PC-3 (cell line): ENCODE measurements around the gene SYT7. TPM values are rescaled to one million over a fixed set of nuclear protein-coding genes. Genes with fewer than 3 reads are reported as not detected.

Experiments
- ATAC-seq: fragments of 200-7000 bp; cut with Tn5 transposase; 2 replicates; pipeline ENCODE4 v1.9.1; 2020; ENCODE audit warnings: mild to moderate bottlenecking, moderate library complexity
- BruUV-seq: library from RNA; stranded (reverse); fragments of 400-500 nt; replicated peaks from 2 replicates; lab custom pipeline; 2021; lab: Mats Ljungman, UMichigan
- CTCF ChIA-PET: fragments of 300-600 bp; sonication (Branson Sonifier 250); formaldehyde crosslinking; loops from one replicate; lab custom pipeline; 2022; ENCODE audit warnings: antibody characterized with exemption; lab: Charles Lee
- POLR2A ChIA-PET: fragments of 300-600 bp; sonication (Branson Sonifier 250); formaldehyde crosslinking; loops from one replicate; lab custom pipeline; 2022; ENCODE audit warnings: antibody characterized with exemption; ENCODE audit not compliant: unreplicated experiment; lab: Charles Lee
- DNase-seq: peaks from one replicate; pipeline ENCODE4 v3.0.0-alpha.2; 2015
- H2AFZ ChIP-seq: fragments of 300-600 bp; sonication (generic); 2 replicates; pipeline ENCODE4 v1.6.0; 2016; ENCODE audit warnings: antibody characterized with exemption, low read length
- H3F3A ChIP-seq: fragments of 300-600 bp; sonication (generic); one replicate; pipeline ENCODE4 v1.6.0; 2017; ENCODE audit warnings: antibody characterized with exemption, low read length, control low read depth, mild to moderate bottlenecking; ENCODE audit not compliant: unreplicated experiment
- H3K27ac ChIP-seq: fragments of 300-600 bp; sonication (generic); 2 replicates; pipeline ENCODE4 v1.5.1; 2016; ENCODE audit warnings: mild to moderate bottlenecking, low read length
- H3K27me3 ChIP-seq: fragments of 300-600 bp; sonication (generic); 2 replicates; pipeline ENCODE4 v1.6.1; 2016; ENCODE audit warnings: low read length, mixed read lengths
- H3K36me3 ChIP-seq: fragments of 300-600 bp; sonication (generic); 2 replicates; pipeline ENCODE4 v1.6.1; 2016; ENCODE audit warnings: low read depth, mixed run types, low read length, mixed read lengths
- H3K4me1 ChIP-seq: fragments of 300-600 bp; sonication (generic); 2 replicates; pipeline ENCODE4 v1.5.1; 2016; ENCODE audit warnings: low read length; ENCODE audit not compliant: insufficient read depth
- H3K4me2 ChIP-seq: fragments of 300-600 bp; sonication (generic); 2 replicates; pipeline ENCODE4 v1.6.0; 2016; ENCODE audit warnings: low read length
- H3K4me3 ChIP-seq: fragments of 300-600 bp; sonication (generic); 2 replicates; pipeline ENCODE4 v1.5.1; 2016; ENCODE audit warnings: mild to moderate bottlenecking, low read length, mixed read lengths
- H3K79me2 ChIP-seq: fragments of 300-600 bp; sonication (generic); 2 replicates; pipeline ENCODE4 v1.6.1; 2017; ENCODE audit warnings: low read length, mixed read lengths
- H3K9ac ChIP-seq: fragments of 300-600 bp; sonication (generic); 2 replicates; pipeline ENCODE4 v1.6.0; 2016; ENCODE audit warnings: mild to moderate bottlenecking, low read length
- H3K9me2 ChIP-seq: fragments of 300-600 bp; sonication (generic); replicated peaks from 2 replicates; pipeline ENCODE4 v1.6.1; 2016; ENCODE audit warnings: mixed run types, low read length, mixed read lengths
- H3K9me3 ChIP-seq: fragments of 300-600 bp; sonication (generic); 2 replicates; pipeline ENCODE4 v1.6.1; 2016; ENCODE audit warnings: low read length, mixed read lengths
- H4K20me1 ChIP-seq: fragments of 300-600 bp; sonication (generic); 2 replicates; pipeline ENCODE4 v1.6.1; 2016; ENCODE audit warnings: low read length, mixed read lengths
- EZH2 ChIP-seq: fragments of 300-600 bp; sonication (generic); IDR thresholded peaks from one replicate; pipeline ENCODE4 v1.6.1; 2017; ENCODE audit warnings: antibody characterized with exemption, mild to moderate bottlenecking, low read length; ENCODE audit not compliant: unreplicated experiment
- EZH2phosphoT487 ChIP-seq: fragments of 300-600 bp; sonication (generic); IDR thresholded peaks from 2 replicates; pipeline ENCODE4 v1.6.1; 2018; ENCODE audit warnings: mild to moderate bottlenecking, antibody characterized with exemption, low read length, borderline replicate concordance
- intact Hi-C: fragments of 100-400 bp; cut with micrococcal nuclease; formaldehyde crosslinking; loops from 2 replicates; pipeline ENCODE4 v1.9.0; 2023
- total RNA-seq: library from RNA; depleted of rRNA; stranded (reverse); fragments of >200 nt; gene quantifications from 2 replicates; pipeline ENCODE4 v1.2.3, GENCODE V29; 2014
- TF ChIP-seq, protein P1 (sequence below): fragments of 300-600 bp; sonication (generic); conservative IDR thresholded peaks from 2 replicates; pipeline ENCODE4 v1.5.1; 2017; ENCODE audit warnings: antibody characterized with exemption, low read depth, mild to moderate bottlenecking, low read length

The SYT7 gene
- total RNA-seq, 1 experiment from 2014 or later = 23.2 TPM

DNA sequence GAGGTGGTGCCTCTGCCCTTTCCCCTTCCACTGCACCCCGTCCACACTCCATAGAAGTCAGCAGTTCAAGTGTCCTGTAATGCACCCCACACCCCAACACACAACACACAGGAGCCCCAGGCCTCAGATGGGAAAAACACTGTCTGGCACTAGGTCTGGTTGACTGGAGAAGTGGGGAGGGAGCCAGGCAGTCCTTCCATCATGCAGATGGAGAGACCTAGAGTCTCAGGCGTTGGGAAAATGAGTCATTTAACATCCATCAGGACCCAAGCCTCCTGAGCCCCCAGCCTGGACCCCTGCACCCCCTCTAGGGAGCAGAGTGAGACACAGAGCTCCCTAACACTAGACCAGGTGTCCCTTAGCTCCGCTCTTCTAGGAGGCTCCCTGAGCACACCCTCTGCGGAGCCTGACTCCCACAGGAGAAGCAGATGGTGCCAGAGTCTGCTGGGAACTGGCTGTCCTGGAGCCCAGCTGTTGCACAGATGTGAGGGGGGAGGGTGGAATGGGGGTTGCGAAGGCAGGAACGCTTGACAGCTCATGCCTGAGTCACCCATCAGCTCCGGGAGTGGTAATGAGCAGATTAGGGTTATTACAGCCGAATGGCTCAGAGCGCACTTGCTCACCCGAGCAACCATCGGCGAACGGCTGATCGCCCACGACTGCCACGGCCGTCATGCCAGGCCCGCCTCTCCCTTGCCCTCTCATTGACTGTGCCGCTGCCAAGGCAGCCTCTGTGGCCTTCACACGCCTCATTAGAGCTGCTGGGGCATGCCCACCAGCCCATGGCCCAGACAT, 22.1 kb upstream of the SYT7 start:
- no peaks in the 10 kb centered on the region for H4K20me1 ChIP-seq
- peak overlapping the region; percentile 2; the same call in 1 of the 2 replicates for H3K4me3 ChIP-seq
- H3K27me3 ChIP-seq = no peaks in the 10 kb centered on the region
- no peak overlapping the region for H3K27ac ChIP-seq
- DNase-seq = peak; percentile 80
- H3K9ac ChIP-seq = no peak overlapping the region
- no TSS peak for BruUV-seq
- no peaks in the 10 kb centered on the region for H3K9me2 ChIP-seq
- H3K36me3 ChIP-seq = no peaks in the 10 kb centered on the region
- POLR2A ChIA-PET = no interaction called here
- ATAC-seq = peak; percentile 77
- no peaks in the 10 kb centered on the region for H3K79me2 ChIP-seq
- no peaks in the 10 kb centered on the region for H3F3A ChIP-seq
- peaks cover 47% of the 10 kb centered on the region for H3K4me1 ChIP-seq
- peak overlapping the region; percentile 75 for H3K4me2 ChIP-seq
- CTCF ChIA-PET = interaction anchor here (0.5 kb wide), 1 partner anchor 94 kb away, joined by 4 read pairs; no protein-coding TSS in a partner anchor
- H2AFZ ChIP-seq = peak overlapping the region; percentile 44; the same call in 1 of the 2 replicates
- TF ChIP-seq EZH2 = no peak
- TF ChIP-seq, protein P1, sequence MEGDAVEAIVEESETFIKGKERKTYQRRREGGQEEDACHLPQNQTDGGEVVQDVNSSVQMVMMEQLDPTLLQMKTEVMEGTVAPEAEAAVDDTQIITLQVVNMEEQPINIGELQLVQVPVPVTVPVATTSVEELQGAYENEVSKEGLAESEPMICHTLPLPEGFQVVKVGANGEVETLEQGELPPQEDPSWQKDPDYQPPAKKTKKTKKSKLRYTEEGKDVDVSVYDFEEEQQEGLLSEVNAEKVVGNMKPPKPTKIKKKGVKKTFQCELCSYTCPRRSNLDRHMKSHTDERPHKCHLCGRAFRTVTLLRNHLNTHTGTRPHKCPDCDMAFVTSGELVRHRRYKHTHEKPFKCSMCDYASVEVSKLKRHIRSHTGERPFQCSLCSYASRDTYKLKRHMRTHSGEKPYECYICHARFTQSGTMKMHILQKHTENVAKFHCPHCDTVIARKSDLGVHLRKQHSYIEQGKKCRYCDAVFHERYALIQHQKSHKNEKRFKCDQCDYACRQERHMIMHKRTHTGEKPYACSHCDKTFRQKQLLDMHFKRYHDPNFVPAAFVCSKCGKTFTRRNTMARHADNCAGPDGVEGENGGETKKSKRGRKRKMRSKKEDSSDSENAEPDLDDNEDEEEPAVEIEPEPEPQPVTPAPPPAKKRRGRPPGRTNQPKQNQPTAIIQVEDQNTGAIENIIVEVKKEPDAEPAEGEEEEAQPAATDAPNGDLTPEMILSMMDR = no peak
- no peak for TF ChIP-seq EZH2phosphoT487
- intact Hi-C loops = no loop called here
- H3K9me3 ChIP-seq = no peaks in the 10 kb centered on the region

DNA sequence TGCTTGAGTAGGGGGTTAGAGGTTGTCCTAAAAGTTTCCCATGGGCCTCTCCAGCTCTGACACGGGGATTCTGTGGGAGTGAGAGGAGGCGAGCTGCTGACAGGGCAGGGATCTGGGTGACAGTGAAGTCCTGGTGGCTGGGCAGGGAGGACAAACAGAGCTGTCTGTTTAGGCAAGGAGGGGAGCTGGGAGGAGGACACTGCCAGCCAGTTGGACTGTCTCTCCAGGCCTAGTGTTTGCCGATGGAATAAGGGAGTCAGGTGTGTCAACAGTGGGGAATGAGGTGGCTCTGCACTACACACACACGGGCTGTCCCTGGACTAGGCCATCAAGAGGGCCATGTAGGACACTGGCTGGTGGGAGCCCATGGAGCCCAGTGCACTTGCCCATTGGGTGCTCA, 20.6 kb upstream of the SYT7 start:
- H3K4me2 ChIP-seq = no peak overlapping the region
- intact Hi-C loops = no loop called here
- peak; percentile 59 for DNase-seq
- no peak overlapping the region for H3K4me3 ChIP-seq
- H3K27me3 ChIP-seq = no peaks in the 10 kb centered on the region
- no peaks in the 10 kb centered on the region for H4K20me1 ChIP-seq
- no peaks in the 10 kb centered on the region for H3K36me3 ChIP-seq
- H3K9me2 ChIP-seq = no peaks in the 10 kb centered on the region
- H3F3A ChIP-seq = no peaks in the 10 kb centered on the region
- peak; percentile 59 for ATAC-seq
- no peak overlapping the region for H2AFZ ChIP-seq
- H3K4me1 ChIP-seq = peaks cover 35% of the 10 kb centered on the region
- BruUV-seq = no TSS peak
- TF ChIP-seq, protein P1 = no peak
- TF ChIP-seq EZH2 (no peak), EZH2phosphoT487 (no peak)
- no peaks in the 10 kb centered on the region for H3K9me3 ChIP-seq
- no peak overlapping the region for H3K9ac ChIP-seq
- CTCF ChIA-PET = no interaction called here
- H3K27ac ChIP-seq = no peak overlapping the region
- POLR2A ChIA-PET = no interaction called here
- H3K79me2 ChIP-seq = no peaks in the 10 kb centered on the region
